SK-N-SH treated with all-trans-retinoic acid at 6 μM for 48 hours (cell line): ENCODE measurements around the gene DENND1B.

Source experiments
- ATAC-seq: fragments of 200-7000 bp; cut with Tn5 transposase; 3 replicates; pipeline ENCODE4 v1.9.1; 2020; ENCODE audit warnings: mild to moderate bottlenecking, moderate library complexity
- ARNTL ChIP-seq: fragments of 450-650 bp; formaldehyde crosslinking; IDR thresholded peaks from 2 replicates; pipeline ENCODE4 v1.5.0; 2020; ENCODE audit warnings: low read depth, mild to moderate bottlenecking, moderate library complexity, borderline replicate concordance
- BACH2 ChIP-seq: fragments of 250-450 bp; sonication (Bioruptor Pico); IDR thresholded peaks from 2 replicates; pipeline ENCODE4 v1.9.0; 2021; ENCODE audit warnings: mild to moderate bottlenecking, borderline replicate concordance
- CREB5 ChIP-seq: fragments of 250-450 bp; sonication (Bioruptor Pico); IDR thresholded peaks from 2 replicates; pipeline ENCODE4 v1.5.1; 2020; ENCODE audit warnings: low read depth, mild to moderate bottlenecking, moderate library complexity
- CSDC2 ChIP-seq: fragments of 250-450 bp; sonication (Bioruptor Pico); IDR thresholded peaks from 2 replicates; pipeline ENCODE4 v1.5.0; 2020; ENCODE audit warnings: mild to moderate bottlenecking, moderate library complexity
- CSRNP3 ChIP-seq: fragments of 250-450 bp; sonication (Bioruptor Pico); IDR thresholded peaks from 2 replicates; pipeline ENCODE4 v1.5.1; 2021; ENCODE audit warnings: mild to moderate bottlenecking, moderate library complexity
- ESRRG ChIP-seq: fragments of 250-450 bp; sonication (Bioruptor Pico); IDR thresholded peaks from 2 replicates; pipeline ENCODE4 v1.6.1; 2021; ENCODE audit warnings: mild to moderate bottlenecking
- GLIS3 ChIP-seq: fragments of 250-450 bp; sonication (Bioruptor Pico); IDR thresholded peaks from 2 replicates; pipeline ENCODE4 v1.5.0; 2020; ENCODE audit warnings: mild to moderate bottlenecking, moderate library complexity
- ISL1 ChIP-seq: fragments of 250-450 bp; sonication (Bioruptor Pico); IDR thresholded peaks from 2 replicates; pipeline ENCODE4 v2.1.2; 2022; ENCODE audit warnings: mild to moderate bottlenecking, moderate library complexity
- OSR1 ChIP-seq: fragments of 250-450 bp; sonication (Bioruptor Pico); IDR thresholded peaks from 2 replicates; pipeline ENCODE4 v1.8.0; 2022; ENCODE audit warnings: moderate library complexity, mild to moderate bottlenecking, inconsistent platforms
- PATZ1 ChIP-seq: fragments of 250-450 bp; sonication (Bioruptor Pico); IDR thresholded peaks from 2 replicates; pipeline ENCODE4 v1.8.0; 2020; ENCODE audit warnings: mild to moderate bottlenecking, moderate library complexity, borderline replicate concordance
- POU6F1 ChIP-seq: fragments of 250-450 bp; sonication (Bioruptor Pico); IDR thresholded peaks from 2 replicates; pipeline ENCODE4 v1.8.0; 2021; ENCODE audit warnings: low read depth, mild to moderate bottlenecking, moderate library complexity, borderline replicate concordance
- PPARA ChIP-seq: fragments of 250-450 bp; sonication (Bioruptor Pico); IDR thresholded peaks from 2 replicates; pipeline ENCODE4 v1.5.0; 2020; ENCODE audit warnings: mild to moderate bottlenecking, borderline replicate concordance
- RARB ChIP-seq: fragments of 250-450 bp; sonication (Bioruptor Pico); IDR thresholded peaks from 2 replicates; pipeline ENCODE4 v1.8.0; 2021; ENCODE audit warnings: mild to moderate bottlenecking, moderate library complexity
- SNAI2 ChIP-seq: fragments of 250-450 bp; sonication (Bioruptor Pico); IDR thresholded peaks from 2 replicates; pipeline ENCODE4 v1.5.0; 2020; ENCODE audit warnings: mild to moderate bottlenecking, moderate library complexity
- TCF4 ChIP-seq: fragments of 250-450 bp; sonication (Bioruptor Pico); IDR thresholded peaks from 2 replicates; pipeline ENCODE4 v1.8.0; 2021; ENCODE audit warnings: mild to moderate bottlenecking, moderate library complexity, borderline replicate concordance
- TOX ChIP-seq: fragments of 250-450 bp; sonication (Bioruptor Pico); IDR thresholded peaks from 2 replicates; pipeline ENCODE4 v1.8.0; 2021; ENCODE audit warnings: mild to moderate bottlenecking, moderate library complexity, borderline replicate concordance
- TSHZ2 ChIP-seq: fragments of 250-450 bp; sonication (Bioruptor Pico); IDR thresholded peaks from 2 replicates; pipeline ENCODE4 v1.5.0; 2020; ENCODE audit warnings: mild to moderate bottlenecking, moderate library complexity
- ZFP3 ChIP-seq: fragments of 250-450 bp; sonication (Bioruptor Pico); IDR thresholded peaks from 2 replicates; pipeline ENCODE4 v1.5.0; 2020; ENCODE audit warnings: mild to moderate bottlenecking, moderate library complexity
- ZFP30 ChIP-seq: fragments of 450-650 bp; formaldehyde crosslinking; IDR thresholded peaks from 2 replicates; pipeline ENCODE4 v1.5.0; 2022; ENCODE audit warnings: mild to moderate bottlenecking, moderate library complexity
- ZNF565 ChIP-seq: fragments of 450-650 bp; formaldehyde crosslinking; conservative IDR thresholded peaks from 2 replicates; pipeline ENCODE4 v1.5.0; 2020; ENCODE audit warnings: low read depth, mild to moderate bottlenecking, moderate library complexity
- ZNF70 ChIP-seq: fragments of 450-650 bp; formaldehyde crosslinking; IDR thresholded peaks from 2 replicates; pipeline ENCODE4 v1.5.0; 2020; ENCODE audit warnings: mild to moderate bottlenecking, moderate library complexity
- ZNF8 ChIP-seq: fragments of 450-650 bp; formaldehyde crosslinking; IDR thresholded peaks from 2 replicates; pipeline ENCODE4 v1.5.0; 2020; ENCODE audit warnings: mild to moderate bottlenecking, moderate library complexity

Gene DENND1B

GRCh38 chr1:197763307-197763706 lies 12.0 kb downstream of the DENND1B start:
- no peak for ATAC-seq
- TF ChIP-seq ZNF565 (CRISPR knock-in tag) = no peak
- TF ChIP-seq GLIS3 = no peak
- no peak for TF ChIP-seq ZFP3 (CRISPR knock-in tag)
- no peak for TF ChIP-seq ESRRG (CRISPR knock-in tag)
- no peak for TF ChIP-seq PPARA
- TF ChIP-seq CSDC2 (CRISPR knock-in tag) = no peak
- no peak for TF ChIP-seq BACH2 (CRISPR knock-in tag)
- TF ChIP-seq PATZ1 (CRISPR knock-in tag) = no peak
- no peak for TF ChIP-seq ZNF8 (CRISPR knock-in tag)
- no peak for TF ChIP-seq TOX (CRISPR knock-in tag)
- no peak for TF ChIP-seq RARB
- TF ChIP-seq ZNF70 (CRISPR knock-in tag) = no peak
- TF ChIP-seq OSR1 (CRISPR knock-in tag) = no peak
- no peak for TF ChIP-seq TCF4

- no peak for ATAC-seq
Observed at GRCh38 chr1:197761654-197762053, 13.6 kb downstream of the DENND1B start.

More at GRCh38 chr1:197761654-197762053, 13.6 kb downstream of the DENND1B start:
- TF ChIP-seq ZNF8 (CRISPR knock-in tag) (no peak), CSRNP3 (no peak), CREB5 (CRISPR knock-in tag) (no peak), POU6F1 (no peak), ARNTL (CRISPR knock-in tag) (no peak), BACH2 (CRISPR knock-in tag) (no peak), TOX (CRISPR knock-in tag) (no peak), ISL1 (CRISPR knock-in tag) (no peak), ZNF70 (CRISPR knock-in tag) (no peak), SNAI2 (no peak), ESRRG (CRISPR knock-in tag) (no peak), TSHZ2 (CRISPR knock-in tag) (no peak), PATZ1 (CRISPR knock-in tag) (no peak), ZFP3 (CRISPR knock-in tag) (no peak), CSDC2 (CRISPR knock-in tag) (no peak), ZFP30 (CRISPR knock-in tag) (no peak), PPARA (no peak), ZNF565 (CRISPR knock-in tag) (no peak), RARB (no peak)
